Activated CD4-positive, CD25-positive, alpha-beta regulatory T cell treated with anti-CD3 and anti-CD28 coated beads, Interleukin-2, amount 50 U/mL, for 24 hours (primary cell): Measurements from ENCODE around the gene CAPZA1.

Experiments
- ATAC-seq, 2 donors: fragments of 150-1000 bp; cut with Tn5 transposase; one replicate each; pipeline ENCODE4 v1.10.0; 2021; ENCODE audit warnings: mild to moderate bottlenecking in 1 of 2, moderate library complexity in 1 of 2

Gene CAPZA1

DNA sequence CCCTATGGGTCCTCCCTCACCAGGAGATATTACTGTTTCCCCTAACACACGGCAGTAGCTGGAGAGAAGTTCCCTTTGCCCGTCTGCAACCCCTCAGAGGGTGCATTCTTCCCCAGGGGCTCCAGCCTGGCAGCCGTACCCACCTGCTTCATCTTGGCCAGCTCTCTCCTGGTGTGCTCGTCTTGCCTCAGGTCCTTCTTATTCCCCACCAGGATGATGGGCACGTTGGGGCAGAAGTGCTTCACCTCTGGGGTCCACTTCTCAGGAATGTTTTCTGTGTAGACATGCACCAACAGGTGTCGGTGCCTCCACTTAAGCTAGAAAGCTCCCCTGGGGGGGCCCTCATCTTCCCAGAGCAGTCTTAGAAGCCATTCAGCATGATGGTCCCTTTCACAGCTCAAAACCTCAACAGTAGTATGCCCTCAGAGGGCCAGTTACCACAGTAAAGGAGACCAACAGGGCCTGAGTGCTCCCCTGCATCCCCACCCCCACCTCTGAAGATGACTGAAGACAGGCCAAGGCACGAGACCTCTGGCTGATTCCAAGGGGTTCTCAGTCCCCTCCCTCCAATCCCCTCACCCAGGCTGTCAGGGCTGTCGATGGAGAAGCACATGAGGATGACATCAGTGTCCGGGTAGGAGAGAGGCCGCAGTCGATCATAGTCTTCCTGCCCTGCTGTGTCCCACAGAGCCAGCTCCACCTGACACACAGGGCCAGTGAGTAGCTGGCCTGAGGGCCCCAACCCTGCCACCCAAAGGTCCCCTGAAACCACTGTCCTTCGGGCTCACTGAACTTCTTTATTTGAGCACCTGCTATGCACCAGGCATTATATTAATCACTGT is 83.0 kb downstream of the CAPZA1 start:
- ATAC-seq = no peak

DNA sequence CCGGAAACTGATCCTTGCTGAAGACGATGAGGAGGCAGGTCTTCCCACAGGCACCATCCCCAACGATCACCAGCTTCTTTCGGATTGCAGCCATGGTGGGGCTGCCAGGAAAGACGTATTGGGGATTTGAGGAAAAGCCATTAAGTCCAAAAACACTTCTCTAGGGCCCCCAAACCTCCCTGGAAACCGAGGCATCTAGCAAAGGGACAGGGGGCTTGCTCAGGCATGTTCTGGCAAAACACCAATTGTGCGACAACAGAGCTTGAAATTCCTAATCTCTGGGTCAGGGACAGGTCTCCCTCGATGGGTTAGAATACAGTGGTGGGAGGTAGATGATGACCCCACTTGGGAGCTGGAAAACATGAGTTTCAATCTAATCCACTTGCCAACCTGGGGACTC is 84.1 kb downstream of the CAPZA1 start:
- ATAC-seq = no peak

DNA sequence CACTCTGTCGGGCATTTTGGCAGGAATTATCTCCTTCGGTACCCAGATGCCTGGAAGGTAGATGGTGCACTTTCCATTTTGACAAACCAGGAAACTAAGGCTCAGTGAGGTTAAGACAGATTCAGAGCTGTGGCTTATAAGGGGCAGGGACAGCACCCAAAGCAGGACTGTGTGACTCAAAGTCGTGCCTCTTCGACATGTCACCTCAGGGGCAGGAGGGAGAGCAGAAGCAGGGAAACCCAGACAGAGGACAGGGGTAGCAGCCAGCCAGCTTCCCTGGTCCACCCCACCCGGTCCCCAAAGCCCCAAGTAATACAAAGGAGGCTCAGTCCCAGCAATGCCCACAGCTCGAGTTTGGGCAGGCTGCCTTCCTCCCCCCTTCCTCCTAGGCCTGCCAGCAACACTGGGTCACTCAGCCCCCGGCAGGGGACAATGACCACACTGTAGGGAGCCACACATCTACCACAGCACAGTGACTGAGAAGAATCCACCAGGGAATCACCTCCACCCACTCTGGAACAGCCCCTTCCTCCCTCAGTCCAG is 84.8 kb downstream of the CAPZA1 start:
- ATAC-seq = peak; percentile 49 to 60

DNA sequence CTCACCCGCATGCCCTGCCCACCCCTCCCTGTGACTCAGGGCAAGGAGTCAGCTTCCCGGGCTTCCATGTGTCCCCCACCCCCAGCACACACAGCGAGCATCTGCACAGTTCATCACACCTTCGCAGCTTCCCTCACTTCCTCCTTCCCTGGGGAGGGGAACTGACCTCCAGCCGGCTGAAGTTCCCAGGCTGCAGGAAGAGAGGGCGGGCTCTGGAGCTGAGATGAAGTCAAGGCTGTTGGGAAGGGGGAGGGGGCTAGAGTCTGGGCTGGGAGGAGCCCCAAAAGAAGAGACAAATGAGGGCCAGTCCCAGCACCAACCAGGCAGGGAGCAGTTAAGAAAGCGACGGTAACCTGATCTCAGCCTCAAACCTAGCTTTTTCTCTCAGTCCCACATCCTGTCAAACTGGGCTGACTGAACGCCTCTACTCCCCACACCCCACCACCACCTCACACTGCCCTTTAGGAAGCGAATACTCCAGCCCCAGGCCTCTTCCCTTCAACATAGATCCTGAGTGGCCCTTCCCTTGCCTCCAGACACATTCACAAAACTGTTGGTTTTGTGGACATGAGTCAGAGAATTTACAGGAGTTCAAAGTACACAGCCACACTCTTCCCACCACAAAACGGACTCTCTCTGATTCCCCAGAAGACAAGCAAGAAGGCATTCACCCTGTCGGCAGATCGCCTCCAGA is 85.4 kb downstream of the CAPZA1 start:
- peak; percentile 40 to 46 for ATAC-seq

DNA sequence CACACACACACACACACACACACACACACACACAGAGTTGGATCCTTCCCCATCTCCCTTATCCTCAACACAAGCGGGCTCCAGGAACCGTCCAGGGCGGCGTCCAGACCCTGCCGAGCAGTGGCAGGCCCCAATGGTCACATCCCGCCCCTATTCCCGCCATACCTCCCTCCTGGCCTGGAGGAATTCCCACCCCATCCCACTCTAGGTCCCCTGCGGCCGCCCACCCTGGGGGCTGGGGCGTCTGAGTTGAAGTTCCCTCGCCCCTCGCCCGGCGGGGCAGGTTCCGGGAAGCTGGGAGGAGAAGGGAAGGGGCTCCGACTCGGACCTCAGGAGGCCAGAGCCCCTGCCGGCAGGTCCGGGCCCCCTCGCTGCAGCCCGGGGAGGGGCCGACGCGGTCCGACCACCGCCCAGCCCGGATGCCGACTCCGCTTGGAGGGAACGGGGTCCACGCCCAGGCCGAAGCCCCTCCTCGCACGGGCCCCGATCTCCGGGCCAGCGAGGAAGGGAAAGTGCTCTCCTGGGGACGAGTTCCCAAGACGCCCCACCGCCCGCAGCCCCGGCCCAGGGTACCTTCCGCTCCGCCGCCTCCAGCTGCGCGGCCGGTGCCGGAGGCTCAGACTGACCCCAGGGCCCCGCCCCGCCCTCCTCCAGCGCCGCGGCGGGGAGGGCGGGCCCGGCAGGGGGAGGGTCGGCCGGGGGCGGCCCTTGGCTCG is 87.0 kb downstream of the CAPZA1 start, which contains the start of gene RHOC:
Gene RHOC, minus strand, starts transcription at position 623 of the 716 bp plus-strand sequence. CDS start 3,328 bp downstream, outside the sequence.
- peak; percentile 55 to 62 for ATAC-seq

DNA sequence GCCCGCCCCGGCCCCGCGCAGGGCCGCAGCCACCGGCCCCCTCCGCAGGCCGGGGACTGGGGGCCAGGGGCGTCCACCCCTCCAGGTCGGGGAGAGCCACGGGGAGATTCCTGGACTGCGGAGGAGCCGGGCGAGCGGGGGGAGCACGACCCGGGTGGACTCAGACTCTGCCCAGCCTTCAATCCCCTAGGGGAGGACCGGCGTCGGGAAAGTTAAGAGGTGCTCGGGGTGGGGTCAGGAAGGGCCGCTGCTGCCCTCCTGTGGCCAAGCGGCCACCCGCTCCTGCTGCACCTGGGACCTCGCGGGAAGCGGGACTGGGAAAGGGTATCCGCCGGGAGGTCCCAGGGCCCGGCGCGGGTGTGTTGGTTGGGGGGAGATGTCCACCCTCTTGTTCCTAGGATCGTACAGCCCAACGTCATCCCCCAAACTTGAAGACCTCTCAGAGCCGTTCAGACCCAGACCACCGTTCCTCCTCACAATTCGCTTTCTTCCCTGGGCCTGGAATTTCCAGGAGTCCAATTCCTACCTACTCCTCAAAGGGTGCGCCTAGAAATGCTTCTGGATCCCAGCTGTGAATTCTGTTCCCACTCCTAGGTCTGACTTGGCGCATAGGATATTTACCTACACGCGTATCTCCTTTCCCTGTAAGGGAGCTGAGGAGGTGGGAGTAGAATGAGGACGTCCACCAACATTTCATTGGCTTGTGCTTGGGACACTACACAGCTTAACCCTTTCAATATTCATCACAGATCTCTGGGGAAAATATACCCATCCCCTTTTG is 87.8 kb downstream of the CAPZA1 start:
- peak; percentile 70 to 75 for ATAC-seq

DNA sequence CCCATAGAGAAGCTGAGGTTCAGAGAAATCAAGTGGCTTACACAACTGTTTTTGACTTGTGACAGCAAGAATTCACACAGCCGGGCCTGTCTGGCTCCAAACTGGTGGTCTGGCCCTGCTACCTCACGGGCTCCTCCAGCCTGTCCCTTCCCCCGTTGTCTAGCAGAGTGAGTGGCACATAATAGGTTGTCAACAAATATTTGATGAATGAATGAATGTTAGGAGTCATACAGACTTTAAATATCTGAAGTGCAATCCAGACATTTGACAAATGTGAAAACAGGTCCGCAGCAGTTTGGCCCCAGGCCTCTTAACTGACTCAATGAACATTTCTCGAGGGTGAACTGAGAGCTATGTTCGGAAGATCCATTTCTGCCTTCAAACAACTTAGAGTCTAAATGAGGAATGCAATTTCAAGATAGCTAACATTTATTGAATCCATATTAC is 88.4 kb downstream of the CAPZA1 start:
- no peak for ATAC-seq

DNA sequence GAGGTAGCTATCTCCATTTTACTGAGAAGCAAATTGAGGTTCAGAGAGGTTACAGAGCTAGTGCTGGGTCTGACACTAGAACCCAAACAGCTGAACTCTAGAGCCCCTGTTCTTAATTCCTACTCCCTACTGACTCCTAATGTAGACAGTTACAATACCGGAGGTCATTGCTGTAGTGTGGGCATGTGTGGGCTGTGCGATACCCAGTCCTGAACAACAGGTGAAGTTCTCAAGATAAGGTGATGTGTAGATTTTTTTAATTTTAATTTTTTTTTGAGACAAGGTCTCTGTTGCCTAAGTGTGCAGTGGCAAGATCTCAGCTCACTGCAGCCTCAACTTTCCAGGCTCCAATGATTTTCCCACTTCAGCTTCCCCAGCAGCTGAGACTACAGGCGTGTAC is 88.9 kb downstream of the CAPZA1 start:
- ATAC-seq = no peak

DNA sequence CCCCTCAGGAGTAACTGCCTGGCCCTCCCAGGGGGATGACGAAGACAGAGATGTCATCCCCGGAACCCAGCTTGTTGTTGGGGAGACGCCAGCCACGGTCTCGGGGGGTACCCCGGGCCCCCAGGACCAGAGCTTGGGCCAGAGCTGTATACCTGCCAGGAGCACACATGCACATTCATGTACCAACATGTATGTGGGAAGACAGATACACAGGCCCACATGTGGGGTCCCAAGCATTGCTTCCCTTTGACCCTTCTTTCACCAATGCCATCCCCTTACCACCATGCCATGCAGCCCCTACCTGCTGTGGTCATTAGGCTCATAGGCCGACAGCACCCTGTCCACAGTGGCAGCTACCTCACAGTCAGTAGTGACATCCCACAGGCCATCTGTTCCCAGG is 90.5 kb downstream of the CAPZA1 start:
- ATAC-seq = no peak

DNA sequence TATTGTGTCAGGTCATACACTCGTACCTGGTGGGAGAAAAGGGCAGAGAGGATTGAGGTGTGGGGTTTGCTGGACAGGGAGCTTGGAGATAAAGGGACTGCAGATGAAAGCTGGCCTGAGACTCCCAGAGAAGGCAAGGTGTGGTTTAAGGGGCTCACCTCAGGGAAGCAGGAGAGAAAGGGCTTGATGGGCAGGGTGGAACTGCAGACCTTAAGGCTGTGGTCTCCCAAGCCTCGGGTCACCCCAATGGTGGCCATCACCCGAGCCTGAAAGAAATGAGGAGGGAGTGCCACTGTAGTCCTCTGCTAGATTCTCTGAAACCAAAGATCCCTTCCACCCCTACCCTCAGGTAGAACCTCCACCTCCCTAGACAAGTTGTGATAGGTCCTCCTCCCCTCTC is 91.0 kb downstream of the CAPZA1 start:
- no peak for ATAC-seq

DNA sequence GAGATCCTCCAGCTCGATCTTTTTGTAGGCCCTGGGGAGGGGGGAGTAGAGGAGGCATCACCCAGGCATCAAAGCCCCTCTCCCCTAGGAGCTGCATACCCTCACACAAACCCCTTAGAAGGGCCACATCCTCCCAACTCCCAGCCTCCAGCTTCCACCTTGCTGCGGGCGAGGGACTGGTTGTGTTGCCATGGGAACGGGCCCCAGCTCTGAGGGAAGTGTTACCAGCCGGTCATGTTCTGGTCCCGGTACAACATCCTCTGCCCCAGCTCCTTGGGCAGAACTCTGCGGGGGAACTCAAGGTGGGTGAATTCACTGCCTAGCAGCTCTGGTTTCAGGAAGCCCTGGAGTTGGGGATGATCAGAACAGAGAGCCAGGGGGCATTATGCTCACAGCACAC is 91.4 kb downstream of the CAPZA1 start:
- no peak for ATAC-seq

DNA sequence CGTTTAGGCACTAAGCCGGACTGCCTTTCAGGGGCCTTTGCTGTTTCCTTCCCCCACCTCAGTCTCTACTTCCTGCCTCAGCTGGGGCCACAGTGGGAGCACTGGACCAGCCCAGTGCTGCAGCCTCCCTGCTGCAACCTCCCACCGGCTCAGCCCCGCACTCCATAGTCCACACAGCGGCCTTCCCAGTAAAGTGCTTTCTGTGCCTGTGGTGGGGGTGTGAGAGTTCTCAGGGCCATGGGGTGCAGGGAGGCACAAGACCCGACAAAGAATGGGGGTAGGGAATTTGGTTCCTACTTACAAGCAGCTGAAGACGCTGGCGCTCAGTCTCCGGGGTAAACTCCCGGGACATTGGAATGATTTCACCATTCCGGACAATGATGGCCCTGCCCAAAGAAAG is 92.0 kb downstream of the CAPZA1 start:
- ATAC-seq = no peak

DNA sequence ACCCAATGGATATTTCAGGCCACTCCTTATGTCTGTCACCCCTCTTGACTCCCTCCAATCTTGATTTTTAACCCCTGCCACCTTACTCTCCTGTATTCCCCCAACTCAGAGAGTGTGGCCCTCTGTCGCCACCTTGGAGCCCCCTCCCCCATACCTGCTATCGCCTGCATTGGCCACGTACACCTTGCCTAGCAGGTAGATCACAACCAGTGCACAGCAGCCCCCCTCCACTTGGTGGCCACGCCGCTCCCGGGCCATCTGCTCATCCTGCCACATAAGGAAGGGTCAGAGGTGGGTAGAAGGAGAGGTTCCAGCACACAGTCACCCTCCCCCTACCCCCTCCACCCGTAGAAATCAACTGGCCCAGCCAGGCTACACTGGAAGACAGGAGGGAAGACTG is 92.6 kb downstream of the CAPZA1 start:
- ATAC-seq = no peak

DNA sequence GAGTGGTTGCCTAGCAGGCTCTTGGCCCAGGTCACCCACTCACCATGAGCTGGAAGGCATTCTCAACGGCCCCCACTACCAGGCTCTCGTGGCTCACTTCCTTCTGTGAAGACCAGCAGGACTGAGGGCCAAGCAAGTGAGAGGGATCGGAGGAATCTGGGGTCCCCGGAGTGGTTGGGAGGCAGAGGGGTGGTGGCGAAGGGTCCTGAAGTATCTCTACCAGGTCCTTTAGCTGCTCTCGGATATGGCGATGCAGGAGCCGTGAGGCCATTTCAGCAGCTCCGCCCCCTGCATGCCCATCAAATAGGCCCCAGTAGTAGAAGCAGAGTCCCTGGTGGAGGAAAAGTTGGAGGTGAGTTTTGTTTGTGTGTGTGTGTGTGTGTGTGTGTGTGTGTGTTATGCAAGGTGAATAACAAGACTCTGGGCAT is 93.1 kb downstream of the CAPZA1 start:
- ATAC-seq = no peak

DNA sequence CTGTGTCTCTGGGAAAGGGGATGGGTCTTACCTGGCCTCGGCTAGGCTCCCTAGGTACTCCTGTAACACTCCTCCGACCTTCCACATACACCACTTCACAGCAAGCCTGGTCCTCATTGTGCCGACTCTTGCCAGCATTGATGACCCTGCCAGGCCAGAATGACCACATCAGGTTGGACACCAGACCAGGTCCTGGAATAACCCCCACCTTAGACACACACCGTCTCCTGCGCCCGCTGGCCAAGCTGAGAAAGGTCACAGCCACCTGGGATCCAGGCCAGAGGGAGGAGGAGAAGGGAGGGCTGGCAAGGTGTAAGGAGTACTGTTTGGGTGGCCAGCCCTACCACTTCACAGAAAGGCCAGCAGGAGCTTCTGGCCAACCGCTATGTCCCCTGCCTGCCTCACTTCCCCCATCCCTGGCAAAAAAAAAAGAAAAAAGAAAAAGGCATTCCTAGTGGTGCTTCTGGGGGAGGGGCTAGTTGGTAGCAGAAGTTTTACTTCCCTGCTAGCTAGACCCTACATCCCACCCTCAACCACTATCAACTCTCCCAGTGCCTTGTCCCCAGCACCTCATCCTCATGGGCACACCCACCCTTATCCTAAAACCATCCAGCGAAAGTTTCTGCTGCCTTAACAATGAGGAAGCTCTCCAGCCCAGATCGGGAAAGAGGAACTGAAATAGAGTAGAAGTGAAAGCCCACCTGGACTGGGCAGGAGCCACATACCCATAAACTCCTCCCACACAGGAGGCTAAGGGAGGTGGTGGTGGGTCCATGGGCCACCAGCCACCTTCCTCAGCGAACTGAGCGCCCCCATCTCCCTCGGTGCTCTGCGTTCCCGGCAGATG is 94.1 kb downstream of the CAPZA1 start:
- ATAC-seq = no peak

DNA sequence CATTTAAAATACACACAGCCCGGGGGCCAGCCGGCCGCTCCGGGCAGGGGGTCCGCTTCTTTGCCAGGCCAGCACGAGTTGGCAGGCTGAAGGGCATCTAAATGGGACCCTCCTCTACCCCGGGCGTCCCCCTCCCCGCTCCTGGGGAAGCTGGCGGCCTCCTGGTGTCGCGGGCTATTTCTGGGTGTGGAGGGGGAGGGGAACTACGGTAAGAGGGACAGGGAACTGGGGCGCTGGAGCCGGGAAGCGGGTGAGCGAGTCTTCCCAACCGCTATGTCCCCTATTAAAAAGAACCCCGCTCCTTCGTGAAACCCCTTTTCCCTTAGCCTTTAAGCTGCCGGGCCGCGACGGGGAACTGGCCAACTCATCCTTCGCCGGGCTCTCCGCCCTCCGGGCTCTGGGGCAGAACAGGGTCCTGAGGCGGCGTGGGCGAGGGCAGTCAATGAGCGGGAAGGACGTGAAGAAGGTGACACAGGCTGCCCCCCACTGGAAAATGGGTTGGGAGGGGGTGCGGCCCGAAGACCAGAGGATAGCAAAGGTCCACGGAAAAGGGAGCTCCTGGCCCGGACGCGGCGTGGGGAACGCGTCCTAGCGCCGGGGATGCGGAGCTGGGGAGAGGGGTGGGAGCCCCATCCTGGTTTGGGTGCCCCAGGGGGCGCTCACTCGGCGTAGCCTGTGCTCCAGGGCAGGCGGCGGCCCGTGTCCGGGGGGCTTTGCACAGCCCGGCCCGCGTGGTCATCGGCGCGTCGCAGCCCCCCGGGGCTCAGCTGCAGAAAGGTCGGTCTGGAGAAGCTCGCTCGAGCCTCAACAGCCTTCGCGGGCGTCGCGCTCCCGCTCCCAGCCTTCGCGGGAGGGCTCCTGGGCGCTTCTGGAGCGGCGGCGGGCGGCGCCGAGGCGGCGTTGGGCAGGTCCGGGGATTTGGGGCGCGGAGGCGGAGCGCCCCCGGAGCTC is 95.0 kb downstream of the CAPZA1 start:
- peak in 1 of 2 donors; percentile 1 for ATAC-seq

DNA sequence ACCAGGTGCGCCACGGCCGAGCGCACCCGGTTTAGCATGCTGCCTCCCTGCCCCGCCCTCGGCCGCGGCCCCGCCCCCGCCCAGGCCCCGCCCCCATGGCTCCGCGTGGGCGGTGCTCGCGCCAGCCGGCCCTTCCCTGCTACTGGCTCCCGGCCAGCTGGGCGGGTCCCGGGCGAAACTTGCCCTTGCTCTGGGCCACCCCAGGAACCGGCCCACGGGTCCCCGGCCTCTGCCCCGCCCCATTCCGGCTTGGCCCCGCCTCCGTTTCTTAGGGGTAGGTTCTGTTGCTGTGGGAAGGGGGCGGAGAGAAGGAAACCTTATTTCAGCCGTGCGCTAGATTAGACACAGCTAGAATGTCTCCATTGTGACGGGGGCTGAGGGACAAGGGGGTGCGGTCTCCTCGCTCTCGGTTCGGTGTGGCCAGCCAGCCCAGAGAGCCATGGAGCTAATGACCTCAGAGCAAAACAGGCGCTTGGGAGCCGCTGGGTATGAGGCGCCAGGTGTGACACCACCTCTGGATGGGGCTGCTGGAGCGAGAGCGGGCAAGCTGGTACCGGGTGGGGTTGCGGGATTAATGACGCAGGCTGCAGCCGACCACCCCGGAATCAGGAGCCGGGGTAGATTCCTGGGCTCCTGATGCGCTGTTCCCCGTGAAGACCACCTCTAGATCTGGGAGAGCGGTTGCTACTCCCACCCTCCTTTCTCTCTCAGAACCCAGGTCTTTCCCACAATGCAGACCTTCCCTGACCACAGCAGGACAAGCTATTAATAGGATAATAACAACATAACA is 95.8 kb downstream of the CAPZA1 start, which contains the start of gene PPM1J:
Gene PPM1J, minus strand, starts transcription at position 69 of the 790 bp plus-strand sequence. Its CDS starts 31 bp downstream, at position 38.
- ATAC-seq = peak; percentile 84 to 89

DNA sequence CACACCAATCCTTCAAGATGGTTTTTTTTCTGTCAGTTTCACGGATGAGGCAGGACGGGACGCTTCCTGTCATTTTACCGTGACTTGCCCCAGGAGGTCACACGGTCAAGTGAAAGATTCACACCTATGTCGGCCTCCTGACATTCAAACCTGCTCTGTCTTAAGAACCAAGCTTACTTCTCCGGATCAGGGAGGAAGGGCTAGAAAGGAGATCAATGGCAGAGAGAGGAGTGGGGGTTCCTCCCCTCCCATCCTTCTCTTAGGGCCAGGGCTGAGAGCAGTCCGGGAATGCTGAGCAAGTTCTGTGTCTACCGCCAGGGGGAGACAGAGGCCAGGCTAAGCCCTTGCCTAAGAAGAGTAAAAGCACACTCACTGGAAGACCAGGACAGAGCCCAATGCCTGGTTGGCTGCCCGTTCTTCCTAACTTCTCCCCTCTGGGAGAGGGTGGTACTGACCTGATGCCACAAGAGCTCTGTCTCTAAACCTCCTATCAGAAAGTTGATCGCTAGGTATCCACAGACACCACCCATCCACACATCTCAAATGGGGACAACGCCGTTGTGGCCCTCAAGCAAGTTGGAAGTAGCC is 96.6 kb downstream of the CAPZA1 start:
- peak; percentile 30 to 34 for ATAC-seq
